GM12878 (cell line): ENCODE results near the gene ROBO1. TPM values are rescaled to one million over a fixed set of nuclear protein-coding genes. Genes with fewer than 3 reads are reported as not detected.

Source experiments
- ATAC-seq: fragments of 200-7000 bp; cut with Tn5 transposase; 3 replicates; pipeline ENCODE4 v1.9.1; 2020; ENCODE audit warnings: mild to moderate bottlenecking, moderate library complexity
- BruUV-seq: library from RNA; stranded (reverse); fragments of 400-500 nt; replicated peaks from 2 replicates; lab custom pipeline; 2021; lab: Mats Ljungman, UMichigan
- CTCF ChIA-PET: fragments of 300-600 bp; sonication (Branson Sonifier 250); formaldehyde crosslinking; extraction: SDS; loops from one replicate; lab custom pipeline; 2021; ENCODE audit warnings: inconsistent platforms; lab: Yijun Ruan, JAX
- POLR2A ChIA-PET: fragments of 350-600 bp; formaldehyde crosslinking; extraction: SDS; loops from one replicate; lab custom pipeline; 2021; ENCODE audit warnings: inconsistent platforms; lab: Charles Lee
- RAD21 ChIA-PET: fragments of 300-600 bp; sonication (Branson Sonifier 250); formaldehyde crosslinking; loops from one replicate; lab custom pipeline; 2023; ENCODE audit warnings: antibody characterized with exemption; ENCODE audit not compliant: unreplicated experiment; lab: Charles Lee
- SMC1A ChIA-PET: fragments of 300-600 bp; sonication (Branson Sonifier 250); formaldehyde crosslinking; loops from one replicate; lab custom pipeline; 2023; ENCODE audit not compliant: unreplicated experiment, uncharacterized antibody; lab: Charles Lee
- DNase-seq: peaks from one replicate; pipeline ENCODE4 v3.0.0-alpha.2; 2011; ENCODE audit warnings: low read depth, low spot score
- FAIRE-seq: peaks from 3 replicates; lab custom pipeline; 2011; peaks lifted over from hg19 to GRCh38; lab: Jason Lieb, UNC
- H2AFZ ChIP-seq: 2 replicates; pipeline ENCODE4 v1.6.0; 2011; ENCODE audit warnings: low read depth, low read length, control low read depth; ENCODE audit not compliant: control insufficient read depth
- H3K27ac ChIP-seq: 2 replicates; pipeline ENCODE4 v1.5.1; 2011; ENCODE audit warnings: control low read depth; ENCODE audit not compliant: control insufficient read depth, insufficient read depth
- H3K27me3 ChIP-seq, 2 experiments: replicated peaks in 1 of 2; 2 replicates each; pipeline versions ENCODE4 v1.6.0 to v1.6.1; 2011; ENCODE audit warnings: low read length in 1 of 2; ENCODE audit not compliant: control insufficient read depth in 2 of 2, insufficient read depth in 2 of 2
- H3K36me3 ChIP-seq, 2 experiments: 2 replicates each; pipeline ENCODE4 v1.5.1; 2011; ENCODE audit warnings: low read length in 1 of 2; ENCODE audit not compliant: control insufficient read depth in 2 of 2, insufficient read depth in 2 of 2
- H3K4me1 ChIP-seq: 2 replicates; pipeline ENCODE4 v1.6.1; 2011; ENCODE audit warnings: mild to moderate bottlenecking, low read length, moderate library complexity, mixed read lengths; ENCODE audit not compliant: control insufficient read depth, insufficient read depth
- H3K4me2 ChIP-seq: 2 replicates; pipeline ENCODE4 v1.6.0; 2011; ENCODE audit warnings: control low read depth; ENCODE audit not compliant: control insufficient read depth, insufficient read depth
- H3K4me3 ChIP-seq: fragments of 200-600 bp; sonication (generic); 2 replicates; pipeline ENCODE4 v1.5.1; 2016
- H3K79me2 ChIP-seq: 2 replicates; pipeline ENCODE4 v1.6.0; 2011; ENCODE audit warnings: low read length; ENCODE audit not compliant: control insufficient read depth, insufficient read depth
- H3K9ac ChIP-seq: 2 replicates; pipeline ENCODE4 v1.8.0; 2011; ENCODE audit warnings: low read length, control low read depth, mixed read lengths; ENCODE audit not compliant: control insufficient read depth, insufficient read depth
- H3K9me3 ChIP-seq: replicated peaks from 3 replicates; pipeline ENCODE4 v1.5.1; 2011; ENCODE audit warnings: mild to moderate bottlenecking, low read length; ENCODE audit not compliant: control insufficient read depth, insufficient read depth
- H4K20me1 ChIP-seq: 2 replicates; pipeline ENCODE4 v1.6.0; 2011; ENCODE audit not compliant: control insufficient read depth, insufficient read depth
- CREB1 ChIP-seq: IDR thresholded peaks from 2 replicates; pipeline ENCODE4 v1.6.1; 2012; ENCODE audit warnings: low read depth, mild to moderate bottlenecking, inconsistent platforms
- ESRRA ChIP-seq: IDR thresholded peaks from 2 replicates; pipeline ENCODE4 v1.6.1; 2012; ENCODE audit warnings: mild to moderate bottlenecking, low read length, improper control_type of control experiment
- ETV6 ChIP-seq, 2 experiments: fragments of 450-650 bp in 1 of 2; IDR thresholded peaks in 1 of 2; conservative IDR thresholded peaks in 1 of 2; 2 replicates each; pipeline ENCODE4 v1.6.1; 2014; ENCODE audit warnings: antibody characterized with exemption in 1 of 2, borderline replicate concordance in 1 of 2, low read depth in 1 of 2, mild to moderate bottlenecking in 1 of 2, moderate library complexity in 1 of 2
- GABPA ChIP-seq: IDR thresholded peaks from 2 replicates; pipeline ENCODE4 v1.6.1; 2014; ENCODE audit warnings: antibody characterized with exemption, low read depth, mild to moderate bottlenecking, inconsistent platforms
- WGBS: methylation state at CpG from one replicate; pipeline ENCODE4 v1.1.6; 2016; ENCODE audit warnings: low lambda C conversion rate; ENCODE audit not compliant: insufficient replicate concordance, insufficient coverage; ENCODE audit errors: missing lambda C conversion rate; 5-methylcytosine and 5-hydroxymethylcytosine counted together
- in situ Hi-C: fragments of 300-500 bp; cut with MboI; formaldehyde crosslinking; loops from 9 replicates; pipeline ENCODE4 v1.14.3; 2018; ENCODE audit warnings: mixed read lengths
- intact Hi-C: fragments of 100-400 bp; cut with micrococcal nuclease; formaldehyde crosslinking; loops from one replicate; pipeline ENCODE4 v1.14.2; 2022; ENCODE audit not compliant: unreplicated experiment
- polyA plus RNA-seq, 11 experiments: library from polyadenylated mRNA; depleted of rRNA in 4 of 11; unstranded in 6 of 11; stranded (reverse) in 5 of 11; fragments of >200 nt; fragmentation: Nextera tagmentation in 4 of 11; fragmentation: Illumina TruSeq in 1 of 11; extraction: Ambion mirVana in 4 of 11; extraction: Trizol in 1 of 11; gene quantifications; 1 replicate in 1 of 11; 2 replicates in 10 of 11; pipeline versions ENCODE4 v1.2.1 to v1.2.3, GENCODE V29; 2011 to 2016; ENCODE audit warnings: inconsistent platforms in 2 of 11, missing spikeins in 2 of 11, low read depth in 1 of 11
- total RNA-seq, 4 experiments: library from RNA; depleted of rRNA in 3 of 4; stranded (reverse); fragments of >200 nt in 3 of 4; fragmentation: Illumina TruSeq in 1 of 4; extraction: Trizol in 1 of 4; gene quantifications; 2 replicates each; pipeline versions ENCODE4 v1.2.1 to v1.2.3, GENCODE V29; 2013 to 2021
- TF ChIP-seq, protein P1 (sequence below): fragments of 450-650 bp; IDR thresholded peaks from 2 replicates; pipeline ENCODE4 v1.6.1; 2017; ENCODE audit warnings: mild to moderate bottlenecking, low read depth, inconsistent platforms; ENCODE audit not compliant: poor library complexity, severe bottlenecking

Gene ROBO1
- total and polyA plus RNA-seq, 10 of the 15 experiments (the other 5 are each of a cell fraction or from before 2014, with no cell fraction given) = 0.29 to 46.5 (median 1.2) TPM

- Histone ChIP-seq H3K9me3 (no peaks in the 10 kb centered on the region; the same call in 1 of the 3 replicates), H3K4me2 (no peak overlapping the region), H3K4me3 (no peak overlapping the region), H3K27me3 (no peaks in the 10 kb centered on the region), H3K27ac (no peak overlapping the region), H3K79me2 (no peaks in the 10 kb centered on the region), H2AFZ (no peak overlapping the region), H3K4me1 (no peaks in the 10 kb centered on the region), H3K36me3 (no peaks in the 10 kb centered on the region), H3K9ac (no peak overlapping the region), H4K20me1 (no peaks in the 10 kb centered on the region)
- in situ Hi-C loops (no loop called here), intact Hi-C loops (no loop called here)
- no TSS peak for BruUV-seq
- RAD21 ChIA-PET = interaction anchor here (0.8 to 1.9 kb wide), 13 partner anchors 10 to 239 kb away, joined by 3 to 12 read pairs (median 4); no protein-coding TSS in a partner anchor
- FAIRE-seq (no peak), DNase-seq (no peak), ATAC-seq (no peak)
- CTCF ChIA-PET = interaction anchor here (1.0 to 1.3 kb wide), 3 partner anchors 9 to 274 kb away, joined by 3 to 4 read pairs (median 4); no protein-coding TSS in a partner anchor
- no peak for TF ChIP-seq ESRRA
- WGBS = 51% methylated on average over 2 of the region's 2 CpGs
- POLR2A ChIA-PET = interaction anchor here (1.6 kb wide), 1 partner anchor 31 kb away, joined by 3 read pairs; no protein-coding TSS in a partner anchor
- SMC1A ChIA-PET = interaction anchor here (0.8 to 2.7 kb wide), 19 partner anchors 8 to 291 kb away, joined by 3 to 14 read pairs (median 4); no protein-coding TSS in a partner anchor
Observed at GRCh38 chr3:78738833-78739232, 1029.0 kb downstream of the ROBO1 start.

GRCh38 chr3:78737988-78738387 lies 1029.8 kb downstream of the ROBO1 start:
- Histone ChIP-seq H2AFZ (no peak overlapping the region), H3K9ac (no peak overlapping the region), H3K4me3 (no peak overlapping the region), H3K27me3 (no peaks in the 10 kb centered on the region), H3K79me2 (no peaks in the 10 kb centered on the region), H3K36me3 (no peaks in the 10 kb centered on the region), H3K27ac (no peak overlapping the region), H3K4me1 (no peaks in the 10 kb centered on the region), H3K9me3 (no peaks in the 10 kb centered on the region; the same call in 1 of the 3 replicates), H4K20me1 (no peaks in the 10 kb centered on the region), H3K4me2 (no peak overlapping the region)
- no peak for FAIRE-seq
- no TSS peak for BruUV-seq
- in situ Hi-C loops (no loop called here), intact Hi-C loops (loop anchor here (2.0 kb wide), 1 partner anchor 93 kb away; no protein-coding TSS in a partner anchor)
- POLR2A ChIA-PET = interaction anchor here (1.6 kb wide), 1 partner anchor 30 kb away, joined by 3 read pairs; no protein-coding TSS in a partner anchor
- no peak for ATAC-seq
- RAD21 ChIA-PET = interaction anchor here (1.0 to 2.3 kb wide), 10 partner anchors 9 to 267 kb away, joined by 3 to 12 read pairs (median 4); no protein-coding TSS in a partner anchor
- no peak for DNase-seq
- TF ChIP-seq CREB1 = no peak
- TF ChIP-seq ETV6 (conservative IDR thresholded peaks at IDR 0.05 in 1 of 2, IDR thresholded peaks at IDR 0.05 in 1 of 2; ENCODE audit: borderline replicate concordance in 1 of 2, low read depth in 1 of 2) = no peak
- TF ChIP-seq GABPA = no peak
- TF ChIP-seq, protein P1, sequence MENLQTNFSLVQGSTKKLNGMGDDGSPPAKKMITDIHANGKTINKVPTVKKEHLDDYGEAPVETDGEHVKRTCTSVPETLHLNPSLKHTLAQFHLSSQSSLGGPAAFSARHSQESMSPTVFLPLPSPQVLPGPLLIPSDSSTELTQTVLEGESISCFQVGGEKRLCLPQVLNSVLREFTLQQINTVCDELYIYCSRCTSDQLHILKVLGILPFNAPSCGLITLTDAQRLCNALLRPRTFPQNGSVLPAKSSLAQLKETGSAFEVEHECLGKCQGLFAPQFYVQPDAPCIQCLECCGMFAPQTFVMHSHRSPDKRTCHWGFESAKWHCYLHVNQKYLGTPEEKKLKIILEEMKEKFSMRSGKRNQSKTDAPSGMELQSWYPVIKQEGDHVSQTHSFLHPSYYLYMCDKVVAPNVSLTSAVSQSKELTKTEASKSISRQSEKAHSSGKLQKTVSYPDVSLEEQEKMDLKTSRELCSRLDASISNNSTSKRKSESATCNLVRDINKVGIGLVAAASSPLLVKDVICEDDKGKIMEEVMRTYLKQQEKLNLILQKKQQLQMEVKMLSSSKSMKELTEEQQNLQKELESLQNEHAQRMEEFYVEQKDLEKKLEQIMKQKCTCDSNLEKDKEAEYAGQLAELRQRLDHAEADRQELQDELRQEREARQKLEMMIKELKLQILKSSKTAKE = no peak
- 74% methylated on average over 5 of the region's 5 CpGs for WGBS
- SMC1A ChIA-PET = interaction anchor here (0.6 to 2.7 kb wide), 17 partner anchors 8 to 1137 kb away, joined by 3 to 14 read pairs (median 4); no protein-coding TSS in a partner anchor
- CTCF ChIA-PET = interaction anchor here (1.3 kb wide), 1 partner anchor 275 kb away, joined by 3 read pairs; no protein-coding TSS in a partner anchor
